Smooth muscle cell (in vitro differentiated cells): Measurements from ENCODE around the gene TMEM52B. TPM values are rescaled to one million over a fixed set of nuclear protein-coding genes. Genes with fewer than 3 reads are reported as not detected.
A peak's percentile ranks its signal among the peaks of the same experiment; 100 is the strongest.

ENCODE experiments used
- DNase-seq: peaks from one replicate; lab custom pipeline; 2025; ENCODE audit not compliant: unreplicated experiment; lab: John Stamatoyannopoulos, UW
- H2AFZ ChIP-seq: fragments of 200-600 bp; sonication (generic); 2 replicates; pipeline ENCODE4 v1.6.0; 2016; ENCODE audit warnings: antibody characterized with exemption, low read depth, mild to moderate bottlenecking
- H3F3A ChIP-seq: fragments of 200-600 bp; sonication (generic); 2 replicates; pipeline ENCODE4 v1.6.0; 2017; ENCODE audit warnings: antibody characterized with exemption, low read depth
- H3K27ac ChIP-seq: fragments of 200-600 bp; sonication (generic); 2 replicates; pipeline ENCODE4 v1.5.1; 2016; ENCODE audit warnings: low read depth, mild to moderate bottlenecking
- H3K27me3 ChIP-seq: fragments of 200-600 bp; sonication (generic); 2 replicates; pipeline ENCODE4 v1.6.1; 2016; ENCODE audit warnings: low read depth, mild to moderate bottlenecking
- H3K36me3 ChIP-seq: fragments of 200-600 bp; sonication (generic); 2 replicates; pipeline ENCODE4 v1.5.1; 2016; ENCODE audit warnings: low read depth
- H3K4me1 ChIP-seq: fragments of 200-600 bp; sonication (generic); 2 replicates; pipeline ENCODE4 v1.5.1; 2016; ENCODE audit warnings: low read depth
- H3K4me2 ChIP-seq: fragments of 200-600 bp; sonication (generic); 2 replicates; pipeline ENCODE4 v1.6.0; 2016; ENCODE audit warnings: mild to moderate bottlenecking
- H3K4me3 ChIP-seq: fragments of 200-600 bp; sonication (generic); 2 replicates; pipeline ENCODE4 v1.5.1; 2016; ENCODE audit warnings: mild to moderate bottlenecking
- H3K79me2 ChIP-seq: fragments of 200-600 bp; sonication (generic); 2 replicates; pipeline ENCODE4 v1.6.0; 2016; ENCODE audit warnings: low read depth, mild to moderate bottlenecking
- H3K9ac ChIP-seq: fragments of 200-600 bp; sonication (generic); 2 replicates; pipeline ENCODE4 v1.6.0; 2016; ENCODE audit warnings: low read depth
- H3K9me3 ChIP-seq: fragments of 200-600 bp; sonication (generic); replicated peaks from 2 replicates; pipeline ENCODE4 v1.5.1; 2016; ENCODE audit warnings: low read depth
- H4K20me1 ChIP-seq: fragments of 200-600 bp; sonication (generic); 2 replicates; pipeline ENCODE4 v1.6.0; 2016; ENCODE audit warnings: low read depth
- CTCF ChIP-seq: fragments of 200-600 bp; sonication (generic); IDR thresholded peaks from 2 replicates; pipeline ENCODE4 v1.5.1; 2017; ENCODE audit warnings: borderline replicate concordance, mild to moderate bottlenecking, antibody characterized with exemption; ENCODE audit not compliant: insufficient read depth, poor library complexity, severe bottlenecking
- WGBS: methylation state at CpG from one replicate; pipeline ENCODE4 v1.1.7; 2016; ENCODE audit warnings: low lambda C conversion rate; 5-methylcytosine and 5-hydroxymethylcytosine counted together
- polyA plus RNA-seq: library from polyadenylated mRNA; unstranded; fragments of >200 nt; fragmentation: Nextera tagmentation; extraction: Ambion mirVana; gene quantifications from 2 replicates; pipeline ENCODE4 v1.2.1, GENCODE V29; 2016
- total RNA-seq: library from RNA; depleted of rRNA; stranded (reverse); fragments of >200 nt; gene quantifications from 2 replicates; pipeline ENCODE4 v1.2.3, GENCODE V29; 2014

TMEM52B gene
- total and polyA plus RNA-seq, 2 experiments from 2014 or later: 0.77 to 2.0 TPM

DNA sequence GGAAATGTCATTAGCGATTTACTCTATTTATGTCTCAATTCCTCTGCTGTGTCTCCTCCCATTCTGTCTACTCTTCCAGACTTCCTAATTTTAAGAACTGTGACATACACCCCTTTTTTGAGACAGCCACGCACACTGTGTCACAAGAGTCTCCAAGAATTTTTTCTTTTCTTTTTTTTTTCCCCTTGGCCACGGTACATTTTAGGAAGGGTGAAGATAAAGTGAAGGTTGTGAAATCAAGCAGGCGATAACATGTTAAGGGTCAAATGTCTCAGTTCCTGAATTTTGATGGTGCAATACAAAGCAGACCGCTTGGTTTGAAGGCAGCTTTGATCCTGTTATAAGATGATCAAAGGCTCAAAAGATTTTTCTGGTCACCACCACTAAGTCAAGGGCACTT lies 11.2 kb upstream of the TMEM52B start:
- H3K9me3 ChIP-seq: no peaks in the 10 kb centered on the region
- H3K79me2 ChIP-seq: no peaks in the 10 kb centered on the region
- H3K4me1 ChIP-seq: peaks cover 3% of the 10 kb centered on the region
- no peaks in the 10 kb centered on the region for H3K27me3 ChIP-seq
- no peak for TF ChIP-seq CTCF
- 51% methylated on average over 5 of the region's 5 CpGs for WGBS
- H3K4me3 ChIP-seq: no peak overlapping the region
- no peak for DNase-seq
- H4K20me1 ChIP-seq: no peaks in the 10 kb centered on the region
- H3K4me2 ChIP-seq: no peak overlapping the region
- H3K36me3 ChIP-seq: no peaks in the 10 kb centered on the region
- no peak overlapping the region for H2AFZ ChIP-seq
- H3K9ac ChIP-seq: no peak overlapping the region
- H3F3A ChIP-seq: no peaks in the 10 kb centered on the region
- H3K27ac ChIP-seq: no peak overlapping the region

DNA sequence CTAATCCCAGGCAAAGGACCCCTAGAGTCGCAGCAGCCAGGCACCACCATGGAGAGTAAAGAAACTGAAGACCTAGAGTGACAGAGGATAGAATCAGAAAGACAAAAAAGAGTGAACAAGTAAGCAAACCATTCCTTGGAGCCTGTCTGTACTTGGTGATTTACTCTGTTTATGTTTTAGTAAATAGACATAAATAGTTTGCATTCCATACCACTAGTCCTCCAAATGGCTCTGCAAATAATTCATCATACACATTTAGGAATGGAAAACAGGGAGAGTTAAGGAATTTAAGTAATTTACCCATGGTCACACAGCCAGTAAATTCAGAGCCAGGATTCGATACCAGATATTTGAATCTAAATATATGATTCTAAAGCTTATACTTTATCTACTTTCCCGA lies 9.7 kb upstream of the TMEM52B start:
- Histone ChIP-seq H3K4me2 (peak overlapping the region; percentile 76), H3K27me3 (no peaks in the 10 kb centered on the region), H3K4me3 (no peak overlapping the region), H3K9ac (no peak overlapping the region), H3K36me3 (no peaks in the 10 kb centered on the region), H4K20me1 (no peaks in the 10 kb centered on the region), H3K79me2 (no peaks in the 10 kb centered on the region), H3F3A (no peaks in the 10 kb centered on the region), H2AFZ (peak overlapping the region; percentile 63), H3K9me3 (no peaks in the 10 kb centered on the region), H3K27ac (peak overlapping the region; percentile 26), H3K4me1 (peaks cover 3% of the 10 kb centered on the region)
- TF ChIP-seq CTCF: no peak
- WGBS: 47% methylated on average over 3 of the region's 3 CpGs
- DNase-seq: no peak

- peaks cover 3% of the 10 kb centered on the region for H3K4me1 ChIP-seq
- no peak overlapping the region for H3K4me3 ChIP-seq
- H2AFZ ChIP-seq: no peak overlapping the region
- TF ChIP-seq CTCF: no peak
- H4K20me1 ChIP-seq: no peaks in the 10 kb centered on the region
- peak overlapping the region; percentile 9 for H3K4me2 ChIP-seq
- no peaks in the 10 kb centered on the region for H3F3A ChIP-seq
- no peak overlapping the region for H3K27ac ChIP-seq
- H3K79me2 ChIP-seq: no peaks in the 10 kb centered on the region
- no peak overlapping the region for H3K9ac ChIP-seq
- no peak for DNase-seq
- 86% methylated on average over 5 of the region's 5 CpGs for WGBS
- H3K9me3 ChIP-seq: no peaks in the 10 kb centered on the region
- H3K27me3 ChIP-seq: no peaks in the 10 kb centered on the region
- no peaks in the 10 kb centered on the region for H3K36me3 ChIP-seq
Measured at GRCh38 chr12:10170216-10170615, 8.6 kb upstream of the TMEM52B start.

DNA sequence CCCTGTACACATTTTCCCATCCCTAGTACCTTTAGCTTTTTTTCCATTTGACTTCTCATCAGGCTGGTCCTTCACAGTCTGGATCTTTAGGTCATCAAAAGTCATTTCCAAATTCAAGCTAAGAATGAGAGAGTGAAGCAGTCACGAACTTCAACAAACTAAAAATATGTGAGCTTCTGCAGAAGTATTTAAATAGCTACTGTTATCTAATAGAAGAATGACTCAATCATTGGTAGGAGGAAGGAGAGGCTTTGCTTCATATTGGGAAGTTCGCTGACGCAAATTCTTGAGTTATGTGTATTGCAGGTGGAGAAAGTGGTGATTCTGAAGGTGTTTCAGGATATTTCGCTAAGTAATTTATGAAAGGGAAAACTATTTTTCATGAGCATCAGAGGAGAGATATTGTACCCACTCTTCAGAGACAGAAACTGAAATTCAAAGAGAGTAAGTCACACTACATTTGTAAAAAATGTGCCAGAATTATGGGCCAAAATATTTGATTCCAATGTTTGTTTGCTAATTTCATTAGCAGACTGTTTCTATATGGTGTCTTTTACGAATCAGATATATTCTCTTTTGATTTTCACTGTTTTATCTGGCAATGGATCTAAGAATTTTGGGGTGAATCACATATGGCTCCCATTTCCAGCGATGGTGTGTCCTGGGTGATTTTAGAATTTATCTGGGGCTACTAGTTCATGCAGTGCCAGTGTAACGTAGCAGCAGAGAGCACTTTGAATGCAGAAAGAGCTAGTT lies 6.7 kb upstream of the TMEM52B start, which contains the start of gene OLR1:
Gene OLR1 (minus strand): TSS at position 160 of the 756 bp plus-strand sequence. CDS start 55 bp downstream, at position 105.
- Histone ChIP-seq H3K27me3 (no peaks in the 10 kb centered on the region), H4K20me1 (no peaks in the 10 kb centered on the region), H3K4me1 (peaks cover 3% of the 10 kb centered on the region), H3F3A (no peaks in the 10 kb centered on the region), H3K79me2 (no peaks in the 10 kb centered on the region), H3K4me3 (no peak within 1 kb of the TSS), H3K9me3 (no peaks in the 10 kb centered on the region), H2AFZ (no peak within 1 kb of the TSS), H3K4me2 (peak within 1 kb of the TSS; percentile 34), H3K36me3 (no peaks in the 10 kb centered on the region), H3K9ac (no peak within 1 kb of the TSS), H3K27ac (no peak within 1 kb of the TSS)
- no peak for TF ChIP-seq CTCF
- WGBS: 54% methylated on average over 7 of the region's 7 CpGs
- no peak for DNase-seq
